Endothelial cell of umbilical vein (primary cell): ENCODE results near the gene MECR. TPM values are rescaled to one million over a fixed set of nuclear protein-coding genes. Genes with fewer than 3 reads are reported as not detected.

Experiments used
- BruUV-seq: library from RNA; stranded (reverse); fragments of 400-500 nt; replicated peaks from 2 replicates; lab custom pipeline; 2021; lab: Mats Ljungman, UMichigan
- CTCF ChIA-PET: fragments of 300-600, 350-600 bp; sonication (Branson Sonifier 250); formaldehyde crosslinking; loops from one replicate; lab custom pipeline; 2021; ENCODE audit warnings: antibody characterized with exemption, inconsistent platforms; lab: Charles Lee
- POLR2A ChIA-PET: fragments of 300-600, 350-600 bp; sonication (Branson Sonifier 250); formaldehyde crosslinking; loops from one replicate; lab custom pipeline; 2021; ENCODE audit warnings: antibody characterized with exemption, inconsistent platforms; lab: Charles Lee
- DNase-seq: peaks from one replicate; pipeline ENCODE4 v3.0.0-alpha.2; 2011; ENCODE audit warnings: low read depth, low spot score
- FAIRE-seq: peaks from 2 replicates; lab custom pipeline; 2011; peaks lifted over from hg19 to GRCh38; lab: Jason Lieb, UNC
- H2AFZ ChIP-seq: 2 replicates; pipeline ENCODE4 v1.6.0; 2012; ENCODE audit warnings: low read depth, low read length, control low read depth, inconsistent platforms
- H3K27ac ChIP-seq: 2 replicates; pipeline ENCODE4 v1.5.1; 2011; ENCODE audit warnings: low read depth, mild to moderate bottlenecking, control low read depth, low read length, moderate library complexity; ENCODE audit not compliant: insufficient read depth
- H3K27me3 ChIP-seq, 2 experiments: 2 replicates each; pipeline versions ENCODE4 v1.6.0 to v1.6.1; 2011; ENCODE audit warnings: low read length in 2 of 2, mixed read lengths in 1 of 2; ENCODE audit not compliant: control insufficient read depth in 2 of 2, insufficient read depth in 2 of 2
- H3K36me3 ChIP-seq, 2 experiments: 2 replicates in 1 of 2; 3 replicates in 1 of 2; pipeline ENCODE4 v1.5.1; 2011; ENCODE audit warnings: low read length in 2 of 2, mild to moderate bottlenecking in 1 of 2, moderate library complexity in 1 of 2; ENCODE audit not compliant: control insufficient read depth in 2 of 2, insufficient read depth in 2 of 2; ENCODE audit errors: extremely low read depth in 1 of 2
- H3K4me1 ChIP-seq: 3 replicates; pipeline ENCODE4 v1.5.1; 2011; ENCODE audit warnings: mild to moderate bottlenecking, low read length; ENCODE audit not compliant: control insufficient read depth, insufficient read depth; ENCODE audit errors: extremely low read depth
- H3K4me2 ChIP-seq: 2 replicates; pipeline ENCODE4 v1.6.1; 2011; ENCODE audit warnings: low read length, control low read depth, mixed read lengths; ENCODE audit not compliant: insufficient read depth
- H3K4me3 ChIP-seq, 3 experiments: fragments of 200-600 bp in 1 of 3; sonication (generic), shearing (Covaris generic) in 1 of 3; replicated peaks in 1 of 3; 2 replicates each; pipeline ENCODE4 v1.5.1; 2011 to 2016; ENCODE audit warnings: control low read depth in 3 of 3, low read length in 3 of 3, mild to moderate bottlenecking in 2 of 3, inconsistent platforms in 1 of 3, low read depth in 1 of 3, moderate library complexity in 1 of 3; ENCODE audit not compliant: insufficient read depth in 1 of 3
- H3K79me2 ChIP-seq: 2 replicates; pipeline ENCODE4 v1.6.0; 2012; ENCODE audit warnings: low read length, inconsistent platforms; ENCODE audit not compliant: control insufficient read depth, insufficient read depth
- H3K9ac ChIP-seq: replicated peaks from 2 replicates; pipeline ENCODE3; 2011; ENCODE audit warnings: low read length, control low read depth; ENCODE audit not compliant: insufficient read depth; ENCODE audit errors: extremely low read depth
- H3K9me1 ChIP-seq: replicated peaks from 3 replicates; pipeline ENCODE4 v1.6.0; 2011; ENCODE audit warnings: mild to moderate bottlenecking, low read length; ENCODE audit not compliant: control insufficient read depth, insufficient read depth; ENCODE audit errors: extremely low read depth
- H3K9me3 ChIP-seq: replicated peaks from 2 replicates; pipeline ENCODE4 v1.5.1; 2012; ENCODE audit warnings: low read length, inconsistent platforms; ENCODE audit not compliant: control insufficient read depth, insufficient read depth
- H4K20me1 ChIP-seq: replicated peaks from 2 replicates; pipeline ENCODE3; 2011; ENCODE audit warnings: mild to moderate bottlenecking, low read length; ENCODE audit not compliant: control insufficient read depth, insufficient read depth; ENCODE audit errors: extremely low read depth
- CTCF ChIP-seq, 2 donors: IDR thresholded peaks; 1 replicate in 1 of 2; 2 replicates in 1 of 2; pipeline ENCODE4 v1.5.1; 2011; ENCODE audit warnings: low read length in 2 of 2, mild to moderate bottlenecking in 2 of 2, moderate library complexity in 2 of 2, control low read depth in 1 of 2, inconsistent platforms in 1 of 2, low read depth in 1 of 2; ENCODE audit not compliant: insufficient read depth in 1 of 2; ENCODE audit errors: extremely low read depth in 1 of 2
- FOS ChIP-seq: IDR thresholded peaks from 2 replicates; pipeline ENCODE4 v1.6.1; 2011; ENCODE audit warnings: mild to moderate bottlenecking, low read length, moderate library complexity, borderline replicate concordance; ENCODE audit not compliant: insufficient read depth
- JUN ChIP-seq: IDR thresholded peaks from 2 replicates; pipeline ENCODE4 v1.6.1; 2011; ENCODE audit warnings: borderline replicate concordance, low read depth; ENCODE audit not compliant: insufficient read length, insufficient read depth
- MAX ChIP-seq: IDR thresholded peaks from 2 replicates; pipeline ENCODE4 v1.6.1; 2011; ENCODE audit not compliant: insufficient read depth, insufficient read length
- POLR2A ChIP-seq: IDR thresholded peaks from 2 replicates; pipeline ENCODE4 v1.6.1; 2012; ENCODE audit warnings: low read depth, mild to moderate bottlenecking, control low read depth, low read length
- POLR2AphosphoS5 ChIP-seq: IDR thresholded peaks from 2 replicates; pipeline ENCODE4 v1.6.1; 2012; ENCODE audit warnings: low read depth, mild to moderate bottlenecking, control low read depth, low read length, moderate library complexity; ENCODE audit not compliant: insufficient read depth
- dilution Hi-C: fragments of 300-500 bp; cut with MboI; formaldehyde crosslinking; loops from one replicate; pipeline ENCODE4 v1.15.0; 2019; ENCODE audit warnings: low sequenced_read_pairs; ENCODE audit not compliant: extremely low pct_ligation_motif_present
- intact Hi-C: fragments of 100-400 bp; cut with micrococcal nuclease; formaldehyde crosslinking; loops from one replicate; pipeline ENCODE4 v1.10.0; 2022
- polyA plus RNA-seq, 4 experiments: library from polyadenylated mRNA; depleted of rRNA in 3 of 4; stranded (reverse) in 3 of 4; unstranded in 1 of 4; fragments of >200 nt; gene quantifications; 2 replicates each; pipeline versions ENCODE4 v1.2.1 to v1.2.3, GENCODE V29; 2011 to 2012; ENCODE audit warnings: missing spikeins in 1 of 4
- total RNA-seq: library from RNA; stranded (reverse); gene quantifications from 2 replicates; pipeline ENCODE4 v1.2.3, GENCODE V29; 2021

MECR gene
- total and polyA plus RNA-seq, 2 donors (not counting 3 experiments of a cell fraction or from before 2014, with no cell fraction given): 24.6 to 30.1 TPM

- Histone ChIP-seq H3K9me3 (no peaks in the 10 kb centered on the region), H3K9ac (peak overlapping the region; percentile 44), H3K27ac (peak overlapping the region; percentile 63), H3K79me2 (no peaks in the 10 kb centered on the region), H3K4me2 (peak overlapping the region; percentile 39), H2AFZ (peak overlapping the region; percentile 18), H3K27me3 (no peaks in the 10 kb centered on the region), H3K4me3 (no peak overlapping the region), H3K4me1 (peaks cover 10% of the 10 kb centered on the region), H4K20me1 (no peaks in the 10 kb centered on the region), H3K9me1 (no peaks in the 10 kb centered on the region), H3K36me3 (peaks cover 6 to 9% of the 10 kb centered on the region in 2 experiments)
- CTCF ChIA-PET: interaction anchor here (0.6 to 6.2 kb wide), 39 partner anchors 8 to 418 kb away, joined by 3 to 133 read pairs (median 5); partner anchors contain the start of genes EPB41, SRSF4 and TMEM200B
- peak; percentile 99 for FAIRE-seq
- POLR2A ChIA-PET: interaction anchor here (0.6 to 1.7 kb wide), 3 partner anchors 21 to 457 kb away, joined by 4 to 8 read pairs (median 8); partner anchors contain the start of gene SRSF4
- dilution Hi-C loops (no loop called here), intact Hi-C loops (loop anchor here (1.0 to 5.0 kb wide), 6 partner anchors 20 to 560 kb away; partner anchors contain the start of gene TAF12)
- TF ChIP-seq FOS (peak; percentile 89), CTCF (IDR thresholded peaks at IDR 0.05; ENCODE audit: extremely low read depth in 1 of 2, insufficient read depth in 1 of 2, low read depth in 1 of 2, low read length in 2 of 2) (peak; percentile 89 to 97), MAX (no peak), POLR2A (no peak), POLR2AphosphoS5 (peak; percentile 72), JUN (peak; percentile 86)
- BruUV-seq: no TSS peak
- peak; percentile 96 for DNase-seq
Measured at GRCh38 chr1:29202584-29203340, 28.0 kb downstream of the MECR start.
